Activated CD4-positive, alpha-beta T cell treated with anti-CD3 and anti-CD28 coated beads for 48 hours (primary cell): ENCODE results near the gene NPAS1.

Experiments
- DNase-seq: peaks from one replicate; pipeline ENCODE4 v3.0.0-alpha.2; 2020

NPAS1 gene

GRCh38 chr19:47082493-47082892 lies 62.9 kb downstream of the NPAS1 start:
- no peak for DNase-seq

- DNase-seq: no peak
These were observed 65.3 kb downstream of the NPAS1 start for GRCh38 chr19:47084879-47085439.

GRCh38 chr19:47086280-47086679 lies 66.6 kb downstream of the NPAS1 start:
- no peak for DNase-seq

GRCh38 chr19:47089767-47090350 lies 70.2 kb downstream of the NPAS1 start:
- DNase-seq: no peak

- no peak for DNase-seq
These were observed 73.6 kb downstream of the NPAS1 start for GRCh38 chr19:47093254-47093653.

GRCh38 chr19:47093841-47094240 lies 74.2 kb downstream of the NPAS1 start:
- peak; percentile 66 for DNase-seq

GRCh38 chr19:47094557-47095475 lies 75.2 kb downstream of the NPAS1 start:
- DNase-seq: peak; percentile 61
